ENCODE measurements around the gene TULP1. TPM values are rescaled to one million over a fixed set of nuclear protein-coding genes. Genes with fewer than 3 reads are reported as not detected.

The TULP1 gene
- total RNA-seq (not detected in 2 replicates), polyA plus RNA-seq (0.39 and 1.3 TPM in 2 replicates)

DNA sequence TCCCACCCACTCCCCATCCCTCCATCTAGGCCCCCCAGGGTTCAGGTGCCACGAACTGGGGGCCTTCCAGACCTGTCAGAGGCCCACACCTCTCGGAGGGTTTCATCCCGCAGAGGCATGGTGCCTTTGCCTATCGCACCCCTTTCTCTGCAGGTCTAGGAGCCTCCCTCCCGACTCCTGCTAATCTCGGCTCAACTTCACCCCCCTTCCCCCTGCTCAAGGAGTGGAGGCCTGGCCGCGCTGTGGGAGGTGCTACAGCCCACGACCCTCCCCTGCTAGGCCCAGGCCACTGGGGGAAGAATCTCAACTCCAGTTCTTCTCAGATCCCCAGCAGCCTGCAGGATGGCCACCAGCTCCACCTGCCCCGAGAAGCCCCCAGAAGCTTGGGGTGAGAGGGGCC is at the start of gene TULP1:
TSS of gene TULP1 (minus strand) at position 157 of the 400 bp plus-strand sequence. CDS start at position 119, 38 bp downstream.
- H3K79me2 ChIP-seq, result no peaks in the 10 kb centered on the region
- H3K27me3 ChIP-seq, result no peaks in the 10 kb centered on the region
- DNase-seq (ENCODE audit: low spot score), result no peak
- TF ChIP-seq EZH2 (IDR thresholded peaks at IDR 0.05; ENCODE audit: borderline replicate concordance) (no peak), EZH2phosphoT487 (IDR thresholded peaks at IDR 0.05; ENCODE audit: low read depth, severe bottlenecking, unreplicated experiment) (no peak)
- TF ChIP-seq, protein P1, sequence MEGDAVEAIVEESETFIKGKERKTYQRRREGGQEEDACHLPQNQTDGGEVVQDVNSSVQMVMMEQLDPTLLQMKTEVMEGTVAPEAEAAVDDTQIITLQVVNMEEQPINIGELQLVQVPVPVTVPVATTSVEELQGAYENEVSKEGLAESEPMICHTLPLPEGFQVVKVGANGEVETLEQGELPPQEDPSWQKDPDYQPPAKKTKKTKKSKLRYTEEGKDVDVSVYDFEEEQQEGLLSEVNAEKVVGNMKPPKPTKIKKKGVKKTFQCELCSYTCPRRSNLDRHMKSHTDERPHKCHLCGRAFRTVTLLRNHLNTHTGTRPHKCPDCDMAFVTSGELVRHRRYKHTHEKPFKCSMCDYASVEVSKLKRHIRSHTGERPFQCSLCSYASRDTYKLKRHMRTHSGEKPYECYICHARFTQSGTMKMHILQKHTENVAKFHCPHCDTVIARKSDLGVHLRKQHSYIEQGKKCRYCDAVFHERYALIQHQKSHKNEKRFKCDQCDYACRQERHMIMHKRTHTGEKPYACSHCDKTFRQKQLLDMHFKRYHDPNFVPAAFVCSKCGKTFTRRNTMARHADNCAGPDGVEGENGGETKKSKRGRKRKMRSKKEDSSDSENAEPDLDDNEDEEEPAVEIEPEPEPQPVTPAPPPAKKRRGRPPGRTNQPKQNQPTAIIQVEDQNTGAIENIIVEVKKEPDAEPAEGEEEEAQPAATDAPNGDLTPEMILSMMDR (IDR thresholded peaks at IDR 0.05; ENCODE audit: poor library complexity), result no peak
- H3K4me2 ChIP-seq, result peak within 1 kb of the TSS; percentile 46
- H3K36me3 ChIP-seq (replicated peaks; ENCODE audit: insufficient read depth, low read depth), result no peaks in the 10 kb centered on the region
- no peaks in the 10 kb centered on the region for H4K20me1 ChIP-seq (ENCODE audit: insufficient read depth, poor library complexity, severe bottlenecking)
- H3K4me1 ChIP-seq (ENCODE audit: insufficient read depth), result no peaks in the 10 kb centered on the region
- H2AFZ ChIP-seq, result no peak within 1 kb of the TSS
- no peak within 1 kb of the TSS for H3K4me3 ChIP-seq
- WGBS (ENCODE audit: low lambda C conversion rate, missing lambda C conversion rate), result 77% methylated on average over 10 of the region's 10 CpGs
- H3K9me2 ChIP-seq (replicated peaks; ENCODE audit: insufficient read depth), result no peaks in the 10 kb centered on the region
- H3K27ac ChIP-seq, result no peak within 1 kb of the TSS
- no peaks in the 10 kb centered on the region for H3K9me3 ChIP-seq (ENCODE audit: low read depth)

DNA sequence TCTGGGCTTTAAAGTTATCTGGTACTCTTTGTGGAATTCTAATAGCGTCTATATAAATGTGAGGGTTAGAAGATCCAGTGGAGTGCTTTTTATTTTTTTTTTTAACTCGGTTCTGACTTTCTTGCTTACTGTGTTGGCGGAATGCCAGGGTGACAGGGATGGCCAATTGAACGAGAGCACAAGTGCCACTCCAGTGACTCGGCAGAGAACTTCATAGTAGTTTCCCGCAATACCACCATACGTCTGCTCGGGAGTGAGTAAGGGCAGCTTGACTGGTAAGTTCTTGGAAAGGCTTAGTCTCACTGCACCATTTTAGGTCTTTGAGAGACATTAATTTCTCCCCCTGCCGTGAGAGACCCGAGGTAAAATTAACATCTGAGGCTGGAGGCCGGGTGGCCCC is 49.4 kb upstream of the TULP1 start:
- no peak overlapping the region for H3K27ac ChIP-seq

GRCh38 chr6:35561113-35561512 is 48.4 kb upstream of the TULP1 start:
- no peak for TF ChIP-seq EZH2phosphoT487 (IDR thresholded peaks at IDR 0.05; ENCODE audit: low read depth, severe bottlenecking, unreplicated experiment)
- TF ChIP-seq, protein P1 (IDR thresholded peaks at IDR 0.05; ENCODE audit: poor library complexity), result no peak
- no peak for TF ChIP-seq EZH2 (IDR thresholded peaks at IDR 0.05; ENCODE audit: borderline replicate concordance)
- Histone ChIP-seq H3K79me2 (no peaks in the 10 kb centered on the region), H3K27ac (no peak overlapping the region), H3K9me2 (replicated peaks; ENCODE audit: insufficient read depth) (no peaks in the 10 kb centered on the region), H3K9me3 (ENCODE audit: low read depth) (no peaks in the 10 kb centered on the region), H3K4me2 (no peak overlapping the region), H3K4me1 (ENCODE audit: insufficient read depth) (no peaks in the 10 kb centered on the region), H2AFZ (no peak overlapping the region), H3K27me3 (no peaks in the 10 kb centered on the region), H3K36me3 (replicated peaks; ENCODE audit: insufficient read depth, low read depth) (no peaks in the 10 kb centered on the region), H3K4me3 (no peak overlapping the region), H4K20me1 (ENCODE audit: insufficient read depth, poor library complexity, severe bottlenecking) (no peaks in the 10 kb centered on the region)
- DNase-seq (ENCODE audit: low spot score), result no peak
- 71% methylated on average over 5 of the region's 5 CpGs for WGBS (ENCODE audit: low lambda C conversion rate, missing lambda C conversion rate)

More for the DNA sequence above, 49.4 kb upstream of the TULP1 start:
- H3K9me2 ChIP-seq (replicated peaks; ENCODE audit: insufficient read depth), result no peaks in the 10 kb centered on the region
- H3K36me3 ChIP-seq (replicated peaks; ENCODE audit: insufficient read depth, low read depth), result no peaks in the 10 kb centered on the region
- DNase-seq (ENCODE audit: low spot score), result peak; percentile 20
- WGBS (ENCODE audit: low lambda C conversion rate, missing lambda C conversion rate), result 69% methylated on average over 11 of the region's 11 CpGs
- H3K9me3 ChIP-seq (ENCODE audit: low read depth), result no peaks in the 10 kb centered on the region
- no peaks in the 10 kb centered on the region for H3K79me2 ChIP-seq
- H3K27me3 ChIP-seq, result no peaks in the 10 kb centered on the region
- no peak overlapping the region for H3K4me2 ChIP-seq
- no peak overlapping the region for H2AFZ ChIP-seq
- no peak overlapping the region for H3K4me3 ChIP-seq
- H3K4me1 ChIP-seq (ENCODE audit: insufficient read depth), result peaks cover 2% of the 10 kb centered on the region
- TF ChIP-seq EZH2 (IDR thresholded peaks at IDR 0.05; ENCODE audit: borderline replicate concordance), result no peak
- no peak for TF ChIP-seq EZH2phosphoT487 (IDR thresholded peaks at IDR 0.05; ENCODE audit: low read depth, severe bottlenecking, unreplicated experiment)
- TF ChIP-seq, protein P1 (IDR thresholded peaks at IDR 0.05; ENCODE audit: poor library complexity), result no peak
- no peaks in the 10 kb centered on the region for H4K20me1 ChIP-seq (ENCODE audit: insufficient read depth, poor library complexity, severe bottlenecking)

- H2AFZ ChIP-seq, result no peak overlapping the region
- H4K20me1 ChIP-seq (ENCODE audit: insufficient read depth, poor library complexity, severe bottlenecking), result no peaks in the 10 kb centered on the region
- no peaks in the 10 kb centered on the region for H3K27me3 ChIP-seq
- 94% methylated on average over 12 of the region's 12 CpGs for WGBS (ENCODE audit: low lambda C conversion rate, missing lambda C conversion rate)
- DNase-seq (ENCODE audit: low spot score), result no peak
- no peaks in the 10 kb centered on the region for H3K79me2 ChIP-seq
- no peak overlapping the region for H3K27ac ChIP-seq
- H3K4me2 ChIP-seq, result no peak overlapping the region
- TF ChIP-seq EZH2phosphoT487 (IDR thresholded peaks at IDR 0.05; ENCODE audit: low read depth, severe bottlenecking, unreplicated experiment) (no peak), EZH2 (IDR thresholded peaks at IDR 0.05; ENCODE audit: borderline replicate concordance) (no peak)
- TF ChIP-seq, protein P1 (IDR thresholded peaks at IDR 0.05; ENCODE audit: poor library complexity), result no peak
- H3K9me2 ChIP-seq (replicated peaks; ENCODE audit: insufficient read depth), result no peaks in the 10 kb centered on the region
- no peak overlapping the region for H3K4me3 ChIP-seq
- no peaks in the 10 kb centered on the region for H3K36me3 ChIP-seq (replicated peaks; ENCODE audit: insufficient read depth, low read depth)
- H3K9me3 ChIP-seq (ENCODE audit: low read depth), result no peaks in the 10 kb centered on the region
- H3K4me1 ChIP-seq (ENCODE audit: insufficient read depth), result no peaks in the 10 kb centered on the region
Observed at GRCh38 chr6:35558571-35558970, 45.9 kb upstream of the TULP1 start.
